GM18502 (cell line): ENCODE data around the gene KLK2.
"Not testable (repeated sequence)": the region's sequence is repeated elsewhere in the genome, so short reads cannot be mapped to it uniquely, and the experiment has no call there.

ENCODE experiments used
- ATAC-seq: cut with Tn5 transposase; IDR thresholded peaks from one replicate; pipeline ENCODE4 v1.9.1; 2021; ENCODE audit warnings: mild to moderate bottlenecking; ENCODE audit not compliant: unreplicated experiment, poor library complexity

Gene KLK2

GRCh38 chr19:50890422-50891252 is 17.4 kb downstream of the KLK2 start:
- no peak for ATAC-seq

GRCh38 chr19:50891253-50891625 is 18.0 kb downstream of the KLK2 start:
- ATAC-seq, result no peak

DNA sequence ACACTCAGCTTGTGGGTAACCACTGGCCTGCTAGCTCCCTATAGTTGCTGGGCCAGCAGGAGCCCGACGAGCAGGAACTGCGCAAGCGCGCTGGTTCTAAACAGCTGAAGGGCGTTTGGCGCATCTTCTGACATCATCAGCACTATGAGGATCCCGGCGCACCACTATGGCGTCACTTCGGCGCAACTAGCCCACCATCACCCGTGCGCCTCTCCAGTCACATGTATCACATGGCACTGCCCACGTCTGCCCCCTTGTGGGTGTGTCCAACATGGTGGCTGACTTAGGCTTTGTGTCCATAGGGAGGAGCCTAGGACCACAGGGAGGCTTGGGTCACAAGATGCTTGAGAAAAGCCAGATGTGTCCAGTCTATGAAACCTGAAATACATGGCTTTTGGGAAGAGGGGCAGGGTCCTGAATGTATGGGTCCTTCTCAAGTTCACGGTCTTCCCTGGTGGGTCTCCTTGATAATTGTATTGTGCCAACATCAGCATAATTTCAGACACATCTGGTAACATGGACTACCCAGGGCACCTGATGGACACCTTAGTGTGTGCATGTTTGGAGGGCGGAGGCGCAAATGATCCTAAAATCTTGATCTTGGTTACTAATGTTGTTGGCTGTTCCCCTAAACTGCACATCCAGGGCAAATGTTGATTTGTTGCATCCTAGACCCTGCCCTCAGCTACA is 20.0 kb downstream of the KLK2 start:
- no peak for ATAC-seq

DNA sequence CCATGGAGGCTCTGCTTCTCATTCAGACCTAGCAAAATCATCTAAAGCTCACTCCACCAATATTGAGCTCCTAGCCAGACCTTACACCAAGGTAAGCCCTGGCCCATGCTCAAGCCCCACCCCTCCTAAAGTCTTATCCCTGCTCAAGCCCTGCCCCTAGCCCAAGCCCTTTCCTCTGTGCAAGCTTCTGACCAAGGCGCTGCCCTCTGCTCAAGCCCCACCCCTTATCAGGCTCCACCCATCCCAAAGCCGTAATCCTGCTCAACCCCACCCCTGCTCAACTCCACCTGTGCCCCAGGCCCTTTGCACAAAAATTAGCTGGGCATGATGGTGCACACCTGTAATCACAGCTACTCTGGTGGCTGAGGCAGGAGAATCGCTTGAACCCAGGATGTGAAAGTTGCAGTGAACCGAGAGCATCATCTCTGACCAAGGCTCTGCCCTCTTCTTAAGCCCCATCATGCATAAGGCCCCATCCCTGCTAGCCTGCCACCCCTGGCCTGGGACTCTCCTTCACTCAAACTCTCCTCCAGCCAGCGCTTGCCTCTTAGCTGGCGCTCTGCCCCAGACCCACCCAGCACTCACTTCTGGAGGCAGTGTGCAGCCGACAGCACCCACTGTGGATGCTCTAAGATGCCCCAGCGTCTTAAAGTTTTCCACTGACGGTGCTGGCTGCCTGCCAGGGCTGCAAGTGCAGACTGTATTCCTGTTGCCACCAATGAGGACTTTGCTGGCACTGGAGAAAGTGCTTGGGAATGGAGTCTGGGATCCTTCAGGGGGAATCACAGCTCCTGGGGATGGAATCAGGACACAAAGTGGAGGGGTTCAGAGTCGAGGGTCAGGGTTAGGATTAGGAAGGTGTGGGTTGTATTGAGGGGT is 21.5 kb downstream of the KLK2 start:
- no peak for ATAC-seq

DNA sequence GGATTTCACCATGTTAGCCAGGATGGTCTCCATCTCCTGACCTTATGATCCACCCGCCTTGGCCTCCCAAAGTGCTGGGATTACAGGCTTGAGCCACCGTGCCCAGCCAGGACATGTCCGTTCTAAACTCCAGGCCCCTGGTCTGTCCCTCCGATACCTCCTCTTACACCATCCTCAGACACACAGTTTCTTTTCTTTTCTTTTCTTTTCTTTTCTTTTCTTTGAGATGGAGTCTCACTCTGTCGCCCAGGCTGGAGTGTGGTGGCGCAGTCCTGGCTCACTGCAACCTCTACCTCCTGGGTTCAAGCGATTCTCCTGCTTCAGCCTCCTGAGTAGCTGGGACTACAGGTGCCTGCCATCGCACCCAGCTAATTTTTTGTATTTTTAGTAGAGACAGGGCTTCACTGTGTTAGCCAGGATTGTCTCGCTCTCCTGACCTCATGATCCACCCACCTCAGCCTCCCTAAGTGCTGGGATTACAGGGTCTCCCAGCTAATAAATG is 22.9 kb downstream of the KLK2 start:
- not testable (repeated sequence) for ATAC-seq

- peak; percentile 84 for ATAC-seq
Measured at GRCh38 chr19:50896591-50897190, 23.5 kb downstream of the KLK2 start.

GRCh38 chr19:50897191-50897607 is 24.0 kb downstream of the KLK2 start:
- ATAC-seq, result peak; percentile 26

GRCh38 chr19:50897612-50898011 is 24.4 kb downstream of the KLK2 start:
- ATAC-seq, result no peak

GRCh38 chr19:50898018-50898417 is 24.8 kb downstream of the KLK2 start:
- no peak for ATAC-seq

GRCh38 chr19:50899569-50899968 is 26.3 kb downstream of the KLK2 start:
- ATAC-seq, result no peak

GRCh38 chr19:50902640-50903039 is 29.4 kb downstream of the KLK2 start:
- no peak for ATAC-seq

- no peak for ATAC-seq
Measured at GRCh38 chr19:50906217-50906616, 33.0 kb downstream of the KLK2 start.

- ATAC-seq, result no peak
Measured at GRCh38 chr19:50908336-50908735, 35.1 kb downstream of the KLK2 start.

DNA sequence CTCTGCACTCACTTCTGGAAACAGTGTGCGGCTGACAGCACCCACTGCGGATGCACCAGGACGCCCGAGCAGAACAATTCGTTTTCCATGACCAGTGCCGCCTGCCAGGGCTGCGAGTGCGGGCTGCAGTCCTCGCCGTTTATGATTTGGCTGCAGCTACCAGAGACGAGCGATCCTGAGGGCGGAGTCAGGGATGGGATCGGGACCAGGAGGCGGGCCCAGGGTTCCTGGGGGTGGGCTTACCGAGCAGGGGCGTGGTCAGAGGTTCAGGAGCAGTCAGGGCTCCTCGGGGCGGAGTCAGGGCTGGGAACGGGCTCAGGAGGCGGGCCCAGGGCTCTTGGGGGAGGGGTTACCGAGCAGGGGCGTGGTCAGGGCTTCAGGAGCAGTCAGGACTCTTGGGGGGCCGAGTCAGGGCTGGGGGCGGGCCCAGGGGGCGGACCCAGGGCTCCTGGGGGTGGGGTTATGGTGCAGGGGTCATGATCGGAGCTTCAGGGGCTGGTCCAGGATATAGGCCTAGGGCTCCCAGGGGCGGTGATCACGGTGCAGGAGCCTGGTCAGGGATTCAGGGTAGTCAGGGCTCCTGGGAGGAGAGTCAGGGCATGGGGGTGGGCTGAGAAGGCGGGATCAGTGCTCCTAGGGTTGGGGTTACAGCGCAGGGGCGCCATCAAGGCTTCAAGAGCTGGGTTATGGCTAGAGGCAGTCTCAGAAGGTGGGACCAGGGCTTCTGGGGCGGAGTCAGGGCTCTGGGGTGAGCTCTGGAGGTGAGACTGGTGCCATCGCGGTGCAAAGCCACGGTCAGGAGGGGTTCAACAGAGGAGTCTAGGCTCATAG is 36.2 kb downstream of the KLK2 start:
- ATAC-seq, result no peak

- no peak for ATAC-seq
Measured at GRCh38 chr19:50910722-50911121, 37.5 kb downstream of the KLK2 start.

- no peak for ATAC-seq
Measured at GRCh38 chr19:50911206-50912101, 38.2 kb downstream of the KLK2 start, which contains the start of gene KLK4. KLK4 (minus strand) TSS chr19:50911395; CDS start chr19:50910738, 657 bp downstream.

GRCh38 chr19:50912102-50912599 is 38.9 kb downstream of the KLK2 start:
- ATAC-seq, result no peak
